Transverse colon (tissue), 4 donors: ENCODE data around the gene MB21D2. TPM values are rescaled to one million over a fixed set of nuclear protein-coding genes. Genes with fewer than 3 reads are reported as not detected.

Source experiments
- DNase-seq: peaks from one replicate; pipeline ENCODE4 v3.0.0-alpha.2; 2019
- H3K27ac ChIP-seq, 4 donors: fragments of 200-600 bp; sonication (generic); 2 replicates each; pipeline ENCODE4 v1.5.1; 2016 to 2018; ENCODE audit warnings: inconsistent platforms in 4 of 4
- H3K27me3 ChIP-seq: fragments of 200-600 bp; sonication (generic); 2 replicates; pipeline ENCODE4 v1.5.1; 2017; ENCODE audit warnings: inconsistent platforms
- H3K36me3 ChIP-seq, 4 donors: fragments of 200-600 bp; sonication (generic); 2 replicates each; pipeline ENCODE4 v1.5.1; 2017 to 2019; ENCODE audit warnings: inconsistent platforms in 4 of 4
- H3K4me1 ChIP-seq, 4 donors: fragments of 200-600 bp; sonication (generic); 2 replicates each; pipeline ENCODE4 v1.5.1; 2017 to 2020; ENCODE audit warnings: inconsistent platforms in 4 of 4
- H3K4me3 ChIP-seq, 4 donors: fragments of 200-600 bp; sonication (generic); 1 replicate in 1 of 4; 2 replicates in 3 of 4; pipeline versions ENCODE4 v1.5.1 to v1.6.1; 2017 to 2019; ENCODE audit warnings: inconsistent platforms in 4 of 4
- H3K9me3 ChIP-seq, 2 donors: fragments of 200-600 bp; sonication (generic); 2 replicates each; pipeline ENCODE4 v1.5.1; 2017 to 2019; ENCODE audit warnings: inconsistent platforms in 2 of 2
- CTCF ChIP-seq, 5 experiments: fragments of 200-600 bp in 3 of 5; fragments of 450-650 bp in 2 of 5; sonication (generic) in 3 of 5; IDR thresholded peaks; 1 replicate in 2 of 5; 2 replicates in 3 of 5; pipeline ENCODE4 v1.5.1; 2016 to 2017; ENCODE audit warnings: antibody characterized with exemption in 5 of 5, inconsistent platforms in 3 of 5, mild to moderate bottlenecking in 2 of 5, moderate library complexity in 1 of 5
- EP300 ChIP-seq: sonication (generic); formaldehyde crosslinking; IDR thresholded peaks from one replicate; pipeline ENCODE4 v1.6.1; 2017; ENCODE audit warnings: antibody characterized with exemption, low read depth
- POLR2A ChIP-seq: fragments of 450-650 bp; IDR thresholded peaks from one replicate; pipeline ENCODE4 v1.6.1; 2016; ENCODE audit warnings: antibody characterized with exemption, mild to moderate bottlenecking, moderate library complexity
- POLR2AphosphoS5 ChIP-seq, 3 donors: sonication (generic); formaldehyde crosslinking; IDR thresholded peaks; one replicate each; pipeline ENCODE4 v1.6.1; 2016; ENCODE audit warnings: antibody characterized with exemption in 3 of 3
- WGBS, 2 donors: methylation state at CpG; one replicate each; pipeline ENCODE4 v1.1.5; 2018; ENCODE audit warnings: low coverage in 1 of 2; 5-methylcytosine and 5-hydroxymethylcytosine counted together
- in situ Hi-C, 4 donors: fragments of 200-750 bp; cut with MboI; loops; one replicate each; pipeline versions ENCODE4 v1.15.0 to v1.15.1; 2017; ENCODE audit warnings: low sequenced_read_pairs in 3 of 4, low pct_ligation_motif_present in 1 of 4, low pct_unique_long_range_greater_than_20kb in 1 of 4
- intact Hi-C: fragments of 100-400 bp; cut with DNase I; formaldehyde crosslinking; loops from one replicate; pipeline ENCODE4 v1.15.1; 2023; ENCODE audit warnings: low total_unique reads
- total RNA-seq, 4 donors: library from RNA; depleted of rRNA; stranded (reverse); fragments of >200 nt; gene quantifications; one replicate each; pipeline ENCODE4 v1.1.0, GENCODE V29; 2016

Gene MB21D2
- total RNA-seq, 4 donors from 2014 or later = 1.5 to 8.4 (median 4.2) TPM

- in situ Hi-C loops = no loop called here
- no peak overlapping the region for H3K27ac ChIP-seq
- WGBS, 2 donors = 68 to 90% methylated on average over 1 of the region's 1 CpG
These were observed 16.2 kb downstream of the MB21D2 start for GRCh38 chr3:192901435-192901834.

DNA sequence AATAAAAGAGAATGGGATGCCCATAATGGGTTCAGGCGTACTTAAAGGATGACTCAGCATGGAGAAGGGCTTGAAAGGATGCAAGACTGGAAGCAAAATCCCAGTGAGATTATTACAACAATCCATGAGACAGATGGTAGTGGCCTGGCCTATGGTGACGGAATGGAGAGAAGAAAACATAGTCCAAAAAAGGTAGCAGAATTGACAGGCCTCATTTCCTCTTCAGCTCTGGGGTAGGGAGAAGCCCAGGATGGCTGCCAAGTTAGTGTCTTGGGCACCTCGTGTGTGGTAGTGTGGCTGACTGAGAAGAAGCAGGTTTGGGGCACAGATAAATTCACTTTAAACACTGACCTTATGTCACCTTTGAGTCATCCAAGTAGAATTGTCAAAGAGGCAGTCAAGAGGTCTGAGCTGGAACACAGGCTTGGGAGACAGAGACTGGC lies 18.1 kb downstream of the MB21D2 start:
- DNase-seq = no peak
- TF ChIP-seq EP300 (no peak), POLR2A (no peak), CTCF (IDR thresholded peaks at IDR 0.05) (no peak), POLR2AphosphoS5 (IDR thresholded peaks at IDR 0.05) (no peak)
- H3K27ac ChIP-seq = peak overlapping the region in 2 of 4 donors; percentile 7 to 40
- no peaks in the 10 kb centered on the region for H3K36me3 ChIP-seq
- no peaks in the 10 kb centered on the region for H3K4me1 ChIP-seq
- 66 to 93% methylated on average over 3 of the region's 3 CpGs for WGBS, 2 donors
- intact Hi-C loops = no loop called here
- no peaks in the 10 kb centered on the region for H3K9me3 ChIP-seq
- in situ Hi-C loops = no loop called here
- no peak overlapping the region for H3K4me3 ChIP-seq
- H3K27me3 ChIP-seq = no peaks in the 10 kb centered on the region

More at GRCh38 chr3:192901435-192901834, 16.2 kb downstream of the MB21D2 start:
- Histone ChIP-seq H3K27me3 (no peaks in the 10 kb centered on the region), H3K36me3 (no peaks in the 10 kb centered on the region), H3K4me3 (no peak overlapping the region), H3K9me3 (no peaks in the 10 kb centered on the region), H3K4me1 (no peaks in the 10 kb centered on the region)
- TF ChIP-seq EP300 = no peak
- no peak for DNase-seq
- intact Hi-C loops = no loop called here

GRCh38 chr3:192897005-192897404 lies 20.7 kb downstream of the MB21D2 start:
- in situ Hi-C loops (no loop called here), intact Hi-C loops (no loop called here)
- no peak for TF ChIP-seq POLR2AphosphoS5 (IDR thresholded peaks at IDR 0.05)
- TF ChIP-seq CTCF (IDR thresholded peaks at IDR 0.05) = no peak
- no peak for TF ChIP-seq EP300
- no peak for TF ChIP-seq POLR2A
- no peaks in the 10 kb centered on the region for H3K27me3 ChIP-seq
- H3K27ac ChIP-seq = no peak overlapping the region
- H3K9me3 ChIP-seq = no peaks in the 10 kb centered on the region
- 62% methylated on average over 2 to 5 of the region's 5 CpGs for WGBS, 2 donors
- no peaks in the 10 kb centered on the region for H3K36me3 ChIP-seq
- H3K4me3 ChIP-seq = no peak overlapping the region
- no peak for DNase-seq
- H3K4me1 ChIP-seq = no peaks in the 10 kb centered on the region

DNA sequence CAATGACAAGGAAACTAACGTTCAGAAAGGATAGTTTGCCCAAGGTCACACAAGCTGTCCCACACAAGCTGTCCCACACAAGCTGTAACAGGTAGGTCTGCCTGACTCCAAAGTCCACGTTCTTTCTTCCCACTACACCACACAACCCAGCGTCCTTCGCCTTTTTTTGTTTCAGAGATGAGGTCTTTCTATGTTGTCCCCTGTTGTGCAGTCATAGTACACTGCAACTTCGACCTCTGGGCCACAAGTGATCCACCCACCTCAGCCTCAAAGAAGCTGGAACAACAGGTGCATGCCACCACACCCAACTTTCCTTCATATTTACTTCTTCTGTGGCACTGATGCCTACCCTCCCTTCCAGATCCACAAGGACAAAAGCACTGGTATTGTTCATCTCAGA lies 21.4 kb downstream of the MB21D2 start:
- DNase-seq = no peak

More for the DNA sequence above, 21.4 kb downstream of the MB21D2 start:
- in situ Hi-C loops = no loop called here
- intact Hi-C loops = no loop called here
- Histone ChIP-seq H3K4me3 (no peak overlapping the region), H3K4me1 (no peaks in the 10 kb centered on the region), H3K27me3 (no peaks in the 10 kb centered on the region), H3K27ac (no peak overlapping the region), H3K36me3 (no peaks in the 10 kb centered on the region), H3K9me3 (no peaks in the 10 kb centered on the region)
- WGBS, 2 donors = 63 to 67% methylated on average over 3 to 5 of the region's 5 CpGs
- TF ChIP-seq CTCF (IDR thresholded peaks at IDR 0.05) (no peak), EP300 (no peak), POLR2AphosphoS5 (IDR thresholded peaks at IDR 0.05) (no peak), POLR2A (no peak)
